Effector memory CD4-positive, alpha-beta T cell (primary cell): ENCODE results near the gene PYY.
"Not testable (repeated sequence)": the region's sequence is repeated elsewhere in the genome, so short reads cannot be mapped to it uniquely, and the experiment has no call there.

Source experiments
- DNase-seq, 3 donors: peaks; one replicate each; pipeline ENCODE4 v3.0.0-alpha.2; 2020
- H3K27ac ChIP-seq: 2 replicates; pipeline ENCODE4 v1.7.0; 2013; ENCODE audit warnings: mild to moderate bottlenecking, low read length, moderate library complexity; ENCODE audit not compliant: insufficient read depth, poor library complexity, severe bottlenecking
- H3K27me3 ChIP-seq: replicated peaks from 2 replicates; pipeline ENCODE4 v1.7.0; 2013; ENCODE audit warnings: mild to moderate bottlenecking, low read length; ENCODE audit not compliant: insufficient read depth, control insufficient read depth, poor library complexity, severe bottlenecking
- H3K36me3 ChIP-seq: 2 replicates; pipeline ENCODE4 v1.7.0; 2013; ENCODE audit warnings: mild to moderate bottlenecking, low read length, moderate library complexity; ENCODE audit not compliant: control insufficient read depth, insufficient read depth
- H3K4me1 ChIP-seq: 2 replicates; pipeline ENCODE4 v1.7.0; 2013; ENCODE audit warnings: low read length, mild to moderate bottlenecking; ENCODE audit not compliant: control insufficient read depth, insufficient read depth, poor library complexity, severe bottlenecking
- H3K4me3 ChIP-seq: 2 replicates; pipeline ENCODE4 v1.7.0; 2013; ENCODE audit warnings: low read length, low read depth, mild to moderate bottlenecking; ENCODE audit not compliant: insufficient read depth, poor library complexity, severe bottlenecking
- H3K9me3 ChIP-seq: 2 replicates; pipeline ENCODE4 v1.7.0; 2013; ENCODE audit warnings: mild to moderate bottlenecking, low read length, moderate library complexity; ENCODE audit not compliant: control insufficient read depth
- total RNA-seq, 3 donors: gene quantifications; one replicate each; lab custom pipeline; 2026; lab: John Stamatoyannopoulos, UW

The PYY gene
- total RNA-seq, result 0 to 0.39 (median 0) reads per million in 3 donors

DNA sequence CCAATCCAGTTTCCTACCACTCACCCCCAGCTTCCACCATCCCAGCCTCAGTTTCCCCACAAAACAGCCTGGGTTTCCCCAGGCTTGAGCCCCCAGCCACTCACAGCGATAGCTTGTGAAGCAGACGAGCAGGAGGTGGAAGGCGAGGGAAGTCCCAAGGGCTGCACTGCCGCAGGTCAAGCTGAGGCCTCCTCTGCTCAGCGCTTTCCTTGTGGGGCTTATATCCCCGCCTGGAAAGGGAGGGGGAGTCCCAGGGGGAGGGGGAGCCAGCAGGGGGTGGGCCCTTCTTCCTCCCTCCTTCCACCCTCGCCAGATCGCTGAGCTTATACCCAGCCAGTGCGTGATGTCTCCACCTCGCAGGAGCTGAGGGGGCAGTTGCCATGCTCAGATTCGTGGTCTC is at the start of gene PYY:
Gene PYY, minus strand, starts transcription at position 195 of the 400 bp plus-strand sequence. CDS start 457 bp downstream, outside the sequence.
- H3K27me3 ChIP-seq, result peaks cover 8% of the 10 kb centered on the region
- H3K27ac ChIP-seq, result no peak within 1 kb of the TSS
- no peak for DNase-seq
- no peaks in the 10 kb centered on the region for H3K9me3 ChIP-seq
- H3K4me3 ChIP-seq, result no peak within 1 kb of the TSS
- no peaks in the 10 kb centered on the region for H3K36me3 ChIP-seq
- no peaks in the 10 kb centered on the region for H3K4me1 ChIP-seq

DNA sequence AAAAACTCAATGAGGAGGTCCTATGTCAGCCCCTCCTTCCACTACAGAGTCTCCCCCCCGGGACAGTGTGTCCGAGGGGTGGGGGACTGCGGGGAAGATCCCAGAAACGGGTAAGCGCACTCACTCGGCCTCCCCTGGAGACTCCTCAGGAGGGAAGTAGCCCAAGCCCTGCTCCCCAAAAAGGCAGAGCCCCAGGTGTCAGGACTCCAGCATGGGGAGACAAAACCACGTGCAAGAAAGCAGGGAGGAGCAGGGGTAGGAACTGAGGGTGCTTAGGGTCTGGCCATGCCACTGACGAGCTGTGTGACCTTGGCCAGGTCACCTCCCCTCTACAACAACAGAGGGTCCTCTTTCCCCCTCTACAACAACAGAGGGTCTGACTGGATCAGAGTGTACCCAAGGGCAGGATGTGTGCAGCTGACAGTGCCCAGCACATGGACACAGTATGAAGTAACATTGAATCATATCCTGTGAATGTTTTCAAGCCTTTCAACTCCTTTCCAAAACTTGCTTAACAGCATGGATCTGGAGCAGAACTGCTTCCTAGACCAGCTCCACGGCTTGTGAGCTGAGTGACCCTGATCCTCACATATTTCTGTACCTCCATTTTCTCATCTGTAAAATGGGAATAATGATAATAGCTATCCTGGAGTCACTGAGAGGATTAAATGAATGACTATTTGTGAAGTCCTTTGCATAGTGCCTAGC is 48.6 kb upstream of the PYY start:
- no peaks in the 10 kb centered on the region for H3K36me3 ChIP-seq
- H3K4me1 ChIP-seq, result peaks cover 22% of the 10 kb centered on the region
- no peaks in the 10 kb centered on the region for H3K9me3 ChIP-seq
- no peak overlapping the region for H3K4me3 ChIP-seq
- no peak overlapping the region for H3K27ac ChIP-seq
- no peaks in the 10 kb centered on the region for H3K27me3 ChIP-seq
- no peak for DNase-seq

DNA sequence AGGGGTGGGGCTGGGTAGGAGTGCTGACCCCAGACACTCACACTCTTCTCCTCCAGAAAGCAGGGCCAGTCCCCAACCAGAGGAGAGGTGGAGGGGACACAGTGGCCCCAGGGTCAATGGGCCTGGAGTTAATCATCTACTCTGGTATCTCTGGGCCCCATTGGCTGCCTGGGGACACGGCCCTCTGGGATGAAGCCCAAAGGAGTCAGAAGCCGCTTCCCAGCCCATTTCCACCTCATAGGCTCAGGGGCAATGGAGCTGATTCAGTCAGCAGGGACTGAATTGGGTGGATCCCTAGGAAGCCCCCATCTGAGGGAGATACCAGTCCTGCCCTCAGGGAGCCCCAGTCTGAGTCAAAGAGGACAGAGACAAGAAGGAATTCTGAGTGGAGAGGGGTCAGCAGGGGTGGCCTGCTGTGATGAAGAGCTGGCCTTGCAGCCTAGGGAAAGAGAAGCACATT is 47.8 kb upstream of the PYY start:
- H3K27me3 ChIP-seq, result no peaks in the 10 kb centered on the region
- no peaks in the 10 kb centered on the region for H3K9me3 ChIP-seq
- H3K4me1 ChIP-seq, result peaks cover 16% of the 10 kb centered on the region
- H3K36me3 ChIP-seq, result no peaks in the 10 kb centered on the region
- H3K4me3 ChIP-seq, result no peak overlapping the region
- DNase-seq, result no peak
- no peak overlapping the region for H3K27ac ChIP-seq

DNA sequence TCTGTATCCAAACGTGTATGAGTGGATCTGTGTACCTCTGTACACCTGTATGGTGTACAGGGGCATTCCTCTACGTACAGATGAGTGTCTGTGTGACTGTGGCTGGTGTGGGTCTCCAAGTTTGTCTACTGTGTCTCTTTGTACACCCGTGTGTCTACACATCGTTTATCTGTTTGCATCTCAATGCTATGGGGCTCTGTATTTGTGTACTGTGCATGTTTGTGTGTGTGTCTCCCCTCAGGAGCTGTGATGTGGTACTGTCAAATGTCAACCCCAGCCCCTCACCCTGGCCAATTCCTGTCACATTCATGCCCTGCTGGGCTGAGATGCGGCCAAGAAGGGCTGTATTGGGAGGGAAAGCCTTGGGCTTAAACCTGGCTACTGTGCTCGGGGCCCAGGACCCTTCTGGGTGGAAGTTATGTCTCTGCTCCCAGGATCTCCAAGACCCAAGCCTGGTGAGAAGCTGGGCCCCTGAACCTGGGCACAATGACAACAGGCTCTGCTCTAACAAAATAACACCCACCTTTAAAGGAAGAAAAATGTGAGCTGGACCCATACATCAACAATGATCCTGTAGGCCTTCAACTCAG is 47.2 kb upstream of the PYY start:
- Histone ChIP-seq H3K4me1 (peaks cover 10% of the 10 kb centered on the region), H3K27me3 (peaks cover 3% of the 10 kb centered on the region), H3K36me3 (no peaks in the 10 kb centered on the region), H3K27ac (no peak overlapping the region), H3K4me3 (no peak overlapping the region), H3K9me3 (no peaks in the 10 kb centered on the region)
- DNase-seq, result no peak

DNA sequence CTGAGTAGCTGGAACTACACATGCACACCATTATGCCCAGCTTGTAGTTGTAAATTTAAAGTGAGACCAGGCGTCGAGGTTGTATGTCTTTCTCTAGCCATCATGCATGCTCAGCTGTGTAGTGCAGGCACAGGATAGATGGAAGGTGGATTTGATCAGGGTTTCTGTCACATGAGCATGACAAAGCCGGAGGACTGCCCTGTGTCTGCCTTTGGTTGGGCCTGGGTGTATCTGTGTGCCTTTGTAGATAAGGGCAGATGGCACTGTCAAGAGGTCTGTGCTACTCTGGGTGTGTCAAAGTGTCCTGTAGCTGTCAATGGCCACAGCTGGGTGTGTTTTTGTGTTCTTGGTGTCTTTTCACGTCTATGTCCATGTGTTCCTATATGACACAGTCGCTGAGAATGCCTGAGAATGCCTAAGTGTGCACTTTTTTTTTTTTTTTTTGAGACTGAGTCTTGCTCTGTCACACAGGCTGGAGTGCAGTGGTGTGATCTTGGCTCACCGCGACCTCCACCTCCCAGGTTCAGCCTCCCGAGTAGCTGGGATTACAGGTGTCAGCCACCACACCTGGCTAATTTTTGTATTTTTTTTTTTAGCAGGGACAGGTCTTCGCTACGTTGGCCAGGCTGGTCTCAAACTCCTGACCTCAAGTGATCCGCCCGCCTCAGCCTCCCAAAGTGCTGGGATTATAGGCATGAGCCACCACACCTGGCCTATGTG is 46.6 kb upstream of the PYY start:
- H3K27me3 ChIP-seq, result peaks cover 5% of the 10 kb centered on the region
- H3K27ac ChIP-seq, result no peak overlapping the region

DNA sequence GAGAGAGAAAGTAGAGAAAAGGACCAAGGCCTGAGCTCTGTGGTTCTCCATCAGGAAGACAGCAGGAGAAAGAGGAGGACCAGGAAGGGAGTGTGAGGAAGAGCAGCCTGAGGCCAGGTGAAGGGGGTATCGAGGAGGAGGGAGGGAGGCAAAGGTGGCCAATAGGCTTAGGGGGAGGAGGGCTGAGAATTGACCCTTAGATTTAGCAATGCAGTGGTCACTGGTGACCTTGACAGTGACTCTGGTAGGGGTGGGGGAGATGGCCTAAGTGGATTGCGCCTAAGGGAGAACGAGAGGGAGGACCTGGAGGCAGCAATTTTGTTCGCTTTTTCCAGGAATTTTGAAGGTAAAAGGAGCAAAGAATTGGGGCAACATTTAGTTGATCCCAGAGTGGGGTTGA is 45.3 kb upstream of the PYY start:
- no peak for DNase-seq
- Histone ChIP-seq H3K4me3 (no peak overlapping the region), H3K27me3 (peaks cover 10% of the 10 kb centered on the region), H3K27ac (no peak overlapping the region), H3K4me1 (no peaks in the 10 kb centered on the region), H3K9me3 (no peaks in the 10 kb centered on the region), H3K36me3 (no peaks in the 10 kb centered on the region)

More for the DNA sequence above, 46.6 kb upstream of the PYY start:
- Histone ChIP-seq H3K36me3 (no peaks in the 10 kb centered on the region), H3K4me1 (peaks cover 6% of the 10 kb centered on the region), H3K4me3 (no peak overlapping the region), H3K9me3 (no peaks in the 10 kb centered on the region)
- DNase-seq, result no peak

DNA sequence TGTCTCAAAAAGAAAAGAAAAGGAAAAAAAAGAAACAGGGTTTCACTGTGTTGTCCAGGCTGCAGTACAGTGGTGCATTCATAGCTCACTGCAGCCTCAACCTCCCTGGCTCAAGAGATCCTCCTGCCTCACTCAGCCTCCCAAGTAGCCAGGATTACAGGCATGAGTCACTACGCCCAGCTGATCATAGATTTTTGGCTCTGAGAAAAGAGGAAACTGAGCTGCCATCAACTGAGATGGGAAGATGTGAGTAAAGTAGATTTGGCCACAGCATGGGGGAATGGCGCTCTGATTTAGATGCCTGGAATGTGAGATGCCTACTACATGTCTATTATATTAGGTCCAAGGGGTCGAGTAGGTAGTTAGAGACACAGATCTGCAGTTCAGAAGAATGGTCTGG is 44.8 kb upstream of the PYY start:
- H3K4me3 ChIP-seq, result no peak overlapping the region
- no peak for DNase-seq
- no peak overlapping the region for H3K27ac ChIP-seq
- H3K4me1 ChIP-seq, result no peaks in the 10 kb centered on the region
- H3K27me3 ChIP-seq, result peaks cover 10% of the 10 kb centered on the region
- no peaks in the 10 kb centered on the region for H3K9me3 ChIP-seq
- no peaks in the 10 kb centered on the region for H3K36me3 ChIP-seq

DNA sequence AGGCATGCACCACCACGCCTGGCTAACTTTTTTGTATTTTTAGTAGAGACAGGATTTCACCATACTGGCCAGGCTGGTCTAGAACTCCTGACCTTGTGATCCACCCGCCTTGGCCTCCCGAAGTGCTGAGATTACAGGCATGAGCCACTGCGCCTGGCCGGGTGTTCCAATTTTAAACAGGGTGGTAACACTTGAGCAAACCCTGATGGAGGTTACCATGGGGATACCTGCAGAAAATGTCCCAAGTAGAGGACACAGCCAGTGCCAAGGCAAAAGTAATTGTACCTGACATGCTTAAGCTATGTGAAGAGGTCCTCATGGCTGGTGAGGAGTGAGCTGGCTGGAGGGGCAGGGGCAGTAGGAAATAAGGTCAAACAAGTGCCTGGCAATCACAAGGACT is 43.4 kb upstream of the PYY start:
- not testable (repeated sequence) for H3K36me3 ChIP-seq, H3K4me3 ChIP-seq, H3K4me1 ChIP-seq

DNA sequence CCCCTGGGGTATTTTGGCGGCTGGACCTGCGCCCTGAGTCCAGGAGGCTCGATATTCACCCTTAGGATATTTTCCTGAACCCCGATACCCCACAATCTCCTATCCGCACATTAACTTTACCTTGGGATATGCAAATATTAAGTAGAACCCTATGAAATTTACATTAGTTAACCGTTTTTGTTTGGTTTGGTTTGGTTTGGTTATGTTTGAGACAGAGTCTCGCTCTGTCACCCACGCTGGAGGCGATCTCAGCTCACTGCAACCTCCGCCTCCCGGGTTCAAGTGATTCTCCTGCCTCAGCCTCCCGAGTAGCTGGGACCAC is 41.4 kb upstream of the PYY start:
- no peaks in the 10 kb centered on the region for H3K9me3 ChIP-seq
- peaks cover 10% of the 10 kb centered on the region for H3K27me3 ChIP-seq
- H3K36me3 ChIP-seq, result no peaks in the 10 kb centered on the region
- DNase-seq, result no peak
- H3K27ac ChIP-seq, result no peak overlapping the region
- no peak overlapping the region for H3K4me3 ChIP-seq
- H3K4me1 ChIP-seq, result no peaks in the 10 kb centered on the region

More for the DNA sequence above, 43.4 kb upstream of the PYY start:
- H3K27ac ChIP-seq, H3K9me3 ChIP-seq, H3K27me3 ChIP-seq, DNase-seq: not testable (repeated sequence)
